Liver (tissue), 9 donors: ENCODE results near the gene PLA2G4D. TPM values are rescaled to one million over a fixed set of nuclear protein-coding genes. Genes with fewer than 3 reads are reported as not detected.

Experiments used
- DNase-seq: peaks from one replicate; pipeline ENCODE4 v3.0.0-alpha.2; 2017; ENCODE audit warnings: low spot score
- H3K27ac ChIP-seq, 2 donors: one replicate each; pipeline ENCODE4 v1.7.0; 2013; ENCODE audit warnings: inconsistent platforms in 2 of 2, low read length in 2 of 2, control low read depth in 1 of 2, low read depth in 1 of 2, mild to moderate bottlenecking in 1 of 2
- H3K27me3 ChIP-seq, 4 donors: one replicate each; pipeline versions ENCODE4 v1.6.1 to v1.7.0; 2013; ENCODE audit warnings: low read length in 3 of 4, inconsistent platforms in 1 of 4, mild to moderate bottlenecking in 1 of 4, moderate library complexity in 1 of 4; ENCODE audit not compliant: control insufficient read depth in 4 of 4, insufficient read depth in 4 of 4
- H3K36me3 ChIP-seq, 4 donors: one replicate each; pipeline versions ENCODE4 v1.6.1 to v1.7.0; 2013; ENCODE audit warnings: low read length in 3 of 4, mild to moderate bottlenecking in 3 of 4, low read depth in 1 of 4, moderate library complexity in 1 of 4; ENCODE audit not compliant: control insufficient read depth in 4 of 4, insufficient read depth in 3 of 4
- H3K4me1 ChIP-seq, 4 donors: one replicate each; pipeline versions ENCODE4 v1.6.1 to v1.7.0; 2013; ENCODE audit warnings: low read length in 3 of 4, mild to moderate bottlenecking in 3 of 4, moderate library complexity in 1 of 4; ENCODE audit not compliant: control insufficient read depth in 4 of 4, insufficient read depth in 4 of 4
- H3K4me3 ChIP-seq, 3 donors: one replicate each; pipeline versions ENCODE4 v1.6.1 to v1.7.0; 2013; ENCODE audit warnings: low read length in 3 of 3, control low read depth in 1 of 3, low read depth in 1 of 3, mild to moderate bottlenecking in 1 of 3
- H3K9ac ChIP-seq, 2 donors: one replicate each; pipeline ENCODE4 v1.7.0; 2013; ENCODE audit warnings: low read length in 2 of 2, mild to moderate bottlenecking in 2 of 2, moderate library complexity in 2 of 2, control low read depth in 1 of 2, low read depth in 1 of 2
- H3K9me3 ChIP-seq, 4 donors: one replicate each; pipeline versions ENCODE4 v1.6.1 to v1.7.0; 2013; ENCODE audit warnings: low read length in 3 of 4; ENCODE audit not compliant: control insufficient read depth in 4 of 4
- EGR1 ChIP-seq, 2 donors: IDR thresholded peaks; 2 replicates each; pipeline ENCODE4 v1.6.1; 2016 to 2018; ENCODE audit warnings: antibody characterized with exemption in 2 of 2, low read depth in 2 of 2
- FOXA1 ChIP-seq: IDR thresholded peaks from 2 replicates; pipeline ENCODE4 v1.6.1; 2016; ENCODE audit warnings: antibody characterized with exemption
- FOXA2 ChIP-seq: IDR thresholded peaks from 2 replicates; pipeline ENCODE4 v1.6.1; 2016; ENCODE audit warnings: antibody characterized with exemption
- GABPA ChIP-seq, 2 donors: IDR thresholded peaks in 1 of 2; conservative IDR thresholded peaks in 1 of 2; 2 replicates each; pipeline ENCODE4 v1.6.1; 2016; ENCODE audit warnings: antibody characterized with exemption in 2 of 2, mild to moderate bottlenecking in 1 of 2, moderate library complexity in 1 of 2
- HNF4A ChIP-seq, 2 donors: conservative IDR thresholded peaks; 2 replicates each; pipeline ENCODE4 v1.6.1; 2016; ENCODE audit warnings: antibody characterized with exemption in 2 of 2, mild to moderate bottlenecking in 2 of 2
- HNF4G ChIP-seq: IDR thresholded peaks from 2 replicates; pipeline ENCODE4 v1.6.1; 2016; ENCODE audit warnings: antibody characterized with exemption
- NR2F2 ChIP-seq: IDR thresholded peaks from 2 replicates; pipeline ENCODE4 v1.6.1; 2016; ENCODE audit warnings: antibody characterized with exemption
- RAD21 ChIP-seq, 2 donors: IDR thresholded peaks; 2 replicates each; pipeline ENCODE4 v1.6.1; 2016; ENCODE audit warnings: antibody characterized with exemption in 2 of 2, mild to moderate bottlenecking in 2 of 2
- RXRA ChIP-seq, 2 donors: IDR thresholded peaks; 2 replicates each; pipeline ENCODE4 v1.6.1; 2017 to 2018; ENCODE audit warnings: antibody characterized with exemption in 2 of 2, mild to moderate bottlenecking in 1 of 2
- SP1 ChIP-seq: IDR thresholded peaks from 2 replicates; pipeline ENCODE4 v1.6.1; 2018; ENCODE audit warnings: antibody characterized with exemption, mild to moderate bottlenecking
- TAF1 ChIP-seq: conservative IDR thresholded peaks from 2 replicates; pipeline ENCODE4 v1.6.1; 2016; ENCODE audit warnings: antibody characterized with exemption, mild to moderate bottlenecking
- WGBS: extraction: QIAGEN DNeasy Blood & Tissue Kit; methylation state at CpG from one replicate; pipeline ENCODE4 v1.1.7; 2013; 5-methylcytosine and 5-hydroxymethylcytosine counted together
- polyA plus RNA-seq, 2 donors: library from polyadenylated mRNA; stranded (reverse) in 1 of 2; unstranded in 1 of 2; fragments of 200-250 nt in 1 of 2; fragments of >200 nt in 1 of 2; fragmentation: Nextera tagmentation in 1 of 2; extraction: Ambion mirVana in 1 of 2; gene quantifications; one replicate each; pipeline versions ENCODE4 v1.2.1 to v1.2.3, GENCODE V29; 2013 to 2015
- total RNA-seq, 2 donors: library from RNA; depleted of rRNA; stranded (reverse); fragments of >200 nt; gene quantifications; one replicate each; pipeline ENCODE4 v1.2.3, GENCODE V29; 2014
- TF ChIP-seq, protein P1 (sequence below): fragments of 150-350 bp; IDR thresholded peaks from 2 replicates; pipeline ENCODE4 v1.5.1; 2017; ENCODE audit warnings: improper control_type of control experiment, low read depth, low read length; ENCODE audit not compliant: missing input control
- TF ChIP-seq, protein P2 (sequence below): IDR thresholded peaks from 2 replicates; pipeline ENCODE4 v1.6.1; 2016; ENCODE audit warnings: antibody characterized with exemption
- TF ChIP-seq, protein P3 (sequence below): IDR thresholded peaks from 2 replicates; pipeline ENCODE4 v1.6.1; 2016; ENCODE audit warnings: antibody characterized with exemption
- TF ChIP-seq, protein P4 (sequence below): IDR thresholded peaks from 2 replicates; pipeline ENCODE4 v1.6.1; 2016; ENCODE audit warnings: antibody characterized with exemption, mild to moderate bottlenecking
- TF ChIP-seq, protein P5 (sequence below): IDR thresholded peaks from 2 replicates; pipeline ENCODE4 v1.6.1; 2016; ENCODE audit warnings: antibody characterized with exemption
- donor health status: healthy.
- donor health status: healthy.
- donor health status: healthy.
- donor health status: healthy.
- donor health status: healthy.

PLA2G4D gene
- total and polyA plus RNA-seq, 4 donors = not detected

DNA sequence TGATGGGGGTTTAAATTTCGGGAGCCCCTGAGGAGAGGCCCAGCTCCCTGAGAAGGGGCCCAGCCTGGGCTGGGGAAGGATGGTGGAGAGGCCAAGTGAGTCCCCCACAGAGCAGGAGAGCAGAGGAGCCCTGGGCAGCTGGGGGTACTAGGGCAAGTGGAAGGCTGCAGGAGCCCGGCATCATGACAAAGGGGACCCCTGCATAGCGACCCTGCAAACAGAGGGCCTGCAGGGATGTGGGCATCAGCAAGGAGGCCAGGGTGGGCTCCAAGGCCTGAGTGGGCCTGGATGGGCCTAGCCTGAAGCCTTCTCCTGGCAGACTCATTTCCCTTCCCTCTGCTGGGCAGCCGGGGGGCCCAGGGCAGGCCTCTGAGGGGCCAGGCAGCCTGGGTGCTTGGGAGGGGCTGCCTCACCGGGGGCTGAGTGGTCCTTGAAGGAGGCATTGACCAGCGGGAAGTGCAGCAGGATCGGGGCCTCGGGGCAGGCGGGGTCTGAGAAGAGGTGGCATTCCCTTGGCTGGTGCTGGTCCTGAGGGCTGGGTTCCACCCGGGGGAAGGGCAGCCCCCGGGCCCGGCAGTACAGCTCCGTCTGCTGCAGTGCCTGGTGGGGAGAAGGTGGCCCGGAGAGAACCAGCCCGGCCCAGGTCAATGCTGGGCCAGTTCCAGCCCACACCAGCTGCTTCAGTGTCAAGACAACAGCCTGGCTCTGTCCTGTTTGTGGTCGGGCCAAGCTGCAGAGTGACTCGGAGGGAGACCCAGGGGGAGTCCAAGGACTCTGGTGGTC, 24.7 kb downstream of the PLA2G4D start:
- WGBS = 87% methylated on average over 17 of the region's 17 CpGs
- TF ChIP-seq GABPA (IDR thresholded peaks at IDR 0.05 in 1 of 2, conservative IDR thresholded peaks at IDR 0.05 in 1 of 2) (no peak), RXRA (IDR thresholded peaks at IDR 0.05) (no peak), NR2F2 (no peak), FOXA1 (no peak), SP1 (no peak), HNF4A (conservative IDR thresholded peaks at IDR 0.05) (no peak), EGR1 (IDR thresholded peaks at IDR 0.05; ENCODE audit: low read depth in 2 of 2) (no peak), TAF1 (no peak)
- TF ChIP-seq, protein P1, sequence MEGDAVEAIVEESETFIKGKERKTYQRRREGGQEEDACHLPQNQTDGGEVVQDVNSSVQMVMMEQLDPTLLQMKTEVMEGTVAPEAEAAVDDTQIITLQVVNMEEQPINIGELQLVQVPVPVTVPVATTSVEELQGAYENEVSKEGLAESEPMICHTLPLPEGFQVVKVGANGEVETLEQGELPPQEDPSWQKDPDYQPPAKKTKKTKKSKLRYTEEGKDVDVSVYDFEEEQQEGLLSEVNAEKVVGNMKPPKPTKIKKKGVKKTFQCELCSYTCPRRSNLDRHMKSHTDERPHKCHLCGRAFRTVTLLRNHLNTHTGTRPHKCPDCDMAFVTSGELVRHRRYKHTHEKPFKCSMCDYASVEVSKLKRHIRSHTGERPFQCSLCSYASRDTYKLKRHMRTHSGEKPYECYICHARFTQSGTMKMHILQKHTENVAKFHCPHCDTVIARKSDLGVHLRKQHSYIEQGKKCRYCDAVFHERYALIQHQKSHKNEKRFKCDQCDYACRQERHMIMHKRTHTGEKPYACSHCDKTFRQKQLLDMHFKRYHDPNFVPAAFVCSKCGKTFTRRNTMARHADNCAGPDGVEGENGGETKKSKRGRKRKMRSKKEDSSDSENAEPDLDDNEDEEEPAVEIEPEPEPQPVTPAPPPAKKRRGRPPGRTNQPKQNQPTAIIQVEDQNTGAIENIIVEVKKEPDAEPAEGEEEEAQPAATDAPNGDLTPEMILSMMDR = no peak
- TF ChIP-seq, protein P2, sequence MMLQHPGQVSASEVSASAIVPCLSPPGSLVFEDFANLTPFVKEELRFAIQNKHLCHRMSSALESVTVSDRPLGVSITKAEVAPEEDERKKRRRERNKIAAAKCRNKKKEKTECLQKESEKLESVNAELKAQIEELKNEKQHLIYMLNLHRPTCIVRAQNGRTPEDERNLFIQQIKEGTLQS = no peak
- H3K36me3 ChIP-seq = no peaks in the 10 kb centered on the region
- no peaks in the 10 kb centered on the region for H3K9me3 ChIP-seq
- no peak for DNase-seq
- H3K27ac ChIP-seq = no peak overlapping the region
- H3K4me1 ChIP-seq = peaks cover 0 to 6% (median 3%) of the 10 kb centered on the region in 4 donors
- H3K9ac ChIP-seq = no peak overlapping the region
- no peak overlapping the region for H3K4me3 ChIP-seq
- no peaks in the 10 kb centered on the region for H3K27me3 ChIP-seq

DNA sequence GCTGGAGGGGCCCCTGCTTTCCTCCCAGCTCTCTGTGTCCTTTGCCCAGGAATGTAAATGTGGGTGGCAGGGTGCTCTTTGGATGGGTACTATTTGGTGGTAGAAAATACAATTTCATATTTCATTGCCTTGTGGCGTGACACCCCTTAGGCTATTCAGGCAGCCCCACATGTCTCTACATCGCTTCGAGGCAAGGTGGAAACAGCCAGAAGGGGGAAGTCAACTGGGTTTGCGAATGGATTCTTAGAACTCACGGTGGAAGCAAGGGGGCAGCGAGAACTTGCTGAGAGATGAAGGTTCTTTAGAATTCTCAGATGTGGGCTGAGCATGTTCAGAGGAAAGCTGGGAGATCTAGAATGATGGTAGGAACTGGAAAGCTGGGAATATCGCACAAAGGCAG, 25.3 kb downstream of the PLA2G4D start:
- Histone ChIP-seq H3K9me3 (no peaks in the 10 kb centered on the region), H3K36me3 (no peaks in the 10 kb centered on the region), H3K9ac (no peak overlapping the region), H3K4me3 (no peak overlapping the region), H3K4me1 (peaks cover 0 to 6% (median 3%) of the 10 kb centered on the region in 4 donors), H3K27ac (no peak overlapping the region), H3K27me3 (no peaks in the 10 kb centered on the region)
- WGBS = 93% methylated on average over 7 of the region's 7 CpGs
- no peak for TF ChIP-seq RAD21 (IDR thresholded peaks at IDR 0.05)
- TF ChIP-seq, protein P3, sequence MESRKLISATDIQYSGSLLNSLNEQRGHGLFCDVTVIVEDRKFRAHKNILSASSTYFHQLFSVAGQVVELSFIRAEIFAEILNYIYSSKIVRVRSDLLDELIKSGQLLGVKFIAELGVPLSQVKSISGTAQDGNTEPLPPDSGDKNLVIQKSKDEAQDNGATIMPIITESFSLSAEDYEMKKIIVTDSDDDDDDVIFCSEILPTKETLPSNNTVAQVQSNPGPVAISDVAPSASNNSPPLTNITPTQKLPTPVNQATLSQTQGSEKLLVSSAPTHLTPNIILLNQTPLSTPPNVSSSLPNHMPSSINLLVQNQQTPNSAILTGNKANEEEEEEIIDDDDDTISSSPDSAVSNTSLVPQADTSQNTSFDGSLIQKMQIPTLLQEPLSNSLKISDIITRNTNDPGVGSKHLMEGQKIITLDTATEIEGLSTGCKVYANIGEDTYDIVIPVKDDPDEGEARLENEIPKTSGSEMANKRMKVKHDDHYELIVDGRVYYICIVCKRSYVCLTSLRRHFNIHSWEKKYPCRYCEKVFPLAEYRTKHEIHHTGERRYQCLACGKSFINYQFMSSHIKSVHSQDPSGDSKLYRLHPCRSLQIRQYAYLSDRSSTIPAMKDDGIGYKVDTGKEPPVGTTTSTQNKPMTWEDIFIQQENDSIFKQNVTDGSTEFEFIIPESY = no peak
- TF ChIP-seq, protein P1 = no peak
- TF ChIP-seq, protein P4, sequence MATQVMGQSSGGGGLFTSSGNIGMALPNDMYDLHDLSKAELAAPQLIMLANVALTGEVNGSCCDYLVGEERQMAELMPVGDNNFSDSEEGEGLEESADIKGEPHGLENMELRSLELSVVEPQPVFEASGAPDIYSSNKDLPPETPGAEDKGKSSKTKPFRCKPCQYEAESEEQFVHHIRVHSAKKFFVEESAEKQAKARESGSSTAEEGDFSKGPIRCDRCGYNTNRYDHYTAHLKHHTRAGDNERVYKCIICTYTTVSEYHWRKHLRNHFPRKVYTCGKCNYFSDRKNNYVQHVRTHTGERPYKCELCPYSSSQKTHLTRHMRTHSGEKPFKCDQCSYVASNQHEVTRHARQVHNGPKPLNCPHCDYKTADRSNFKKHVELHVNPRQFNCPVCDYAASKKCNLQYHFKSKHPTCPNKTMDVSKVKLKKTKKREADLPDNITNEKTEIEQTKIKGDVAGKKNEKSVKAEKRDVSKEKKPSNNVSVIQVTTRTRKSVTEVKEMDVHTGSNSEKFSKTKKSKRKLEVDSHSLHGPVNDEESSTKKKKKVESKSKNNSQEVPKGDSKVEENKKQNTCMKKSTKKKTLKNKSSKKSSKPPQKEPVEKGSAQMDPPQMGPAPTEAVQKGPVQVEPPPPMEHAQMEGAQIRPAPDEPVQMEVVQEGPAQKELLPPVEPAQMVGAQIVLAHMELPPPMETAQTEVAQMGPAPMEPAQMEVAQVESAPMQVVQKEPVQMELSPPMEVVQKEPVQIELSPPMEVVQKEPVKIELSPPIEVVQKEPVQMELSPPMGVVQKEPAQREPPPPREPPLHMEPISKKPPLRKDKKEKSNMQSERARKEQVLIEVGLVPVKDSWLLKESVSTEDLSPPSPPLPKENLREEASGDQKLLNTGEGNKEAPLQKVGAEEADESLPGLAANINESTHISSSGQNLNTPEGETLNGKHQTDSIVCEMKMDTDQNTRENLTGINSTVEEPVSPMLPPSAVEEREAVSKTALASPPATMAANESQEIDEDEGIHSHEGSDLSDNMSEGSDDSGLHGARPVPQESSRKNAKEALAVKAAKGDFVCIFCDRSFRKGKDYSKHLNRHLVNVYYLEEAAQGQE = no peak
- no peak for TF ChIP-seq FOXA1
- no peak for TF ChIP-seq FOXA2
- no peak for TF ChIP-seq EGR1 (IDR thresholded peaks at IDR 0.05; ENCODE audit: low read depth in 2 of 2)
- TF ChIP-seq, protein P2 = no peak
- no peak for TF ChIP-seq HNF4A (conservative IDR thresholded peaks at IDR 0.05)
- TF ChIP-seq RXRA (IDR thresholded peaks at IDR 0.05) = no peak
- no peak for TF ChIP-seq SP1
- no peak for TF ChIP-seq HNF4G
- TF ChIP-seq, protein P5, sequence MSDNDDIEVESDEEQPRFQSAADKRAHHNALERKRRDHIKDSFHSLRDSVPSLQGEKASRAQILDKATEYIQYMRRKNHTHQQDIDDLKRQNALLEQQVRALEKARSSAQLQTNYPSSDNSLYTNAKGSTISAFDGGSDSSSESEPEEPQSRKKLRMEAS = no peak
- no peak for DNase-seq
